Loucy (cell line): ENCODE measurements around the gene RHOJ.

Experiments
- H2AFZ ChIP-seq: fragments of 200-600 bp; sonication (generic); 2 replicates; pipeline ENCODE4 v1.6.0; 2016; ENCODE audit warnings: antibody characterized with exemption, mild to moderate bottlenecking, low read length, moderate library complexity
- H3F3A ChIP-seq: fragments of 200-600 bp; 2 replicates; pipeline ENCODE4 v1.6.0; 2016; ENCODE audit warnings: antibody characterized with exemption, low read depth, mild to moderate bottlenecking
- H3K27me3 ChIP-seq: fragments of 200-600 bp; sonication (generic); 2 replicates; pipeline ENCODE4 v1.6.1; 2014; ENCODE audit warnings: low read length, mild to moderate bottlenecking; ENCODE audit not compliant: insufficient read depth, poor library complexity, severe bottlenecking
- H3K36me3 ChIP-seq: fragments of 200-600 bp; sonication (generic); 2 replicates; pipeline ENCODE4 v1.6.1; 2016; ENCODE audit warnings: low read length; ENCODE audit not compliant: insufficient read depth
- H3K4me1 ChIP-seq: fragments of 200-600 bp; sonication (generic); 2 replicates; pipeline ENCODE4 v1.5.1; 2014; ENCODE audit warnings: low read length, mild to moderate bottlenecking; ENCODE audit not compliant: insufficient read depth, poor library complexity, severe bottlenecking
- H3K4me2 ChIP-seq: fragments of 200-600 bp; sonication (generic); 2 replicates; pipeline ENCODE4 v1.6.0; 2014; ENCODE audit warnings: antibody characterized with exemption, low read length, low read depth, mild to moderate bottlenecking; ENCODE audit not compliant: poor library complexity, severe bottlenecking
- H3K4me3 ChIP-seq: fragments of 200-600 bp; sonication (generic); 2 replicates; pipeline ENCODE4 v1.5.1; 2014; ENCODE audit warnings: low read length, mild to moderate bottlenecking, mixed read lengths; ENCODE audit not compliant: poor library complexity, severe bottlenecking
- H3K79me2 ChIP-seq: fragments of 200-600 bp; sonication (generic); 2 replicates; pipeline ENCODE4 v1.6.1; 2014; ENCODE audit warnings: low read length; ENCODE audit not compliant: insufficient read depth
- H3K9ac ChIP-seq: fragments of 200-600 bp; sonication (generic); 2 replicates; pipeline ENCODE4 v1.6.0; 2014; ENCODE audit warnings: mild to moderate bottlenecking, low read depth, low read length, moderate library complexity; ENCODE audit not compliant: poor library complexity, severe bottlenecking
- H3K9me2 ChIP-seq: fragments of 200-600 bp; sonication (generic); replicated peaks from 2 replicates; pipeline ENCODE4 v1.6.1; 2016; ENCODE audit warnings: low read depth, low read length, mixed read lengths
- H3K9me3 ChIP-seq: fragments of 200-600 bp; sonication (generic); 2 replicates; pipeline ENCODE4 v1.6.1; 2014; ENCODE audit warnings: mild to moderate bottlenecking, antibody characterized with exemption, low read length, low read depth; ENCODE audit not compliant: insufficient read depth
- H4K20me1 ChIP-seq: fragments of 200-600 bp; sonication (generic); 2 replicates; pipeline ENCODE4 v1.6.0; 2014; ENCODE audit warnings: antibody characterized with exemption, low read length, mild to moderate bottlenecking; ENCODE audit not compliant: insufficient read depth, poor library complexity, severe bottlenecking
- EZH2phosphoT487 ChIP-seq: fragments of 200-600 bp; IDR thresholded peaks from 2 replicates; pipeline ENCODE4 v1.6.1; 2018; ENCODE audit warnings: antibody characterized with exemption, mild to moderate bottlenecking, moderate library complexity, borderline replicate concordance
- TF ChIP-seq, protein P1 (sequence below): fragments of 200-600 bp; sonication (generic); conservative IDR thresholded peaks from 2 replicates; pipeline ENCODE4 v1.5.1; 2014; ENCODE audit warnings: mild to moderate bottlenecking, antibody characterized with exemption, low read length

Gene RHOJ

DNA sequence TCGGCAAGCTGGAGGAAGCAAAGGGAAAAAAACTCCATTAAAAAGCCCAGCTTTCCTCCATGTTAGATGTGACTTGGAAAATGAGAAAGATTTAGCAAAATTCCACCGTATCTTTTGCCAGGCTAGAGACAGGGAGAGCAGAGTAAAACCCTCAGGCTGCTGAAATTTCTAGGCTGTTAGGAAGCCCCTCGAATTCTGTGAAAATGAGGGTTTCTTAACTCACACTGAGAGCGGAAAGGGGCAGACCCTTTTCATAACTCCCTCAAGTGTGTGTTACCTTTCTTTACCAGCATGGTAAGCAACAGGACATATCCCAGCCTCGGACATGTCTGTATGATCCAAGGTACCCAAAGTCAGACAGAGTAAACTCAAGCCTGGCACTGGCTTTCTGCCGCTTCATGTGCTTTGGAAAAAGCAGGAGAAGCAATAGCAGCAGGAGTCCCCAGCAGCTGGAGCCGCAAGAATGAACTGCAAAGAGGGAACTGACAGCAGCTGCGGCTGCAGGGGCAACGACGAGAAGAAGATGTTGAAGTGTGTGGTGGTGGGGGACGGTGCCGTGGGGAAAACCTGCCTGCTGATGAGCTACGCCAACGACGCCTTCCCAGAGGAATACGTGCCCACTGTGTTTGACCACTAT is at the start of gene RHOJ:
TSS of gene RHOJ (plus strand) at position 37 of the 637 bp plus-strand sequence. CDS start at position 464, 427 bp downstream.
- H3K4me3 ChIP-seq, result no peak within 1 kb of the TSS
- no peaks in the 10 kb centered on the region for H4K20me1 ChIP-seq
- no peaks in the 10 kb centered on the region for H3K79me2 ChIP-seq
- no peak within 1 kb of the TSS for H3K9ac ChIP-seq
- TF ChIP-seq, protein P1, sequence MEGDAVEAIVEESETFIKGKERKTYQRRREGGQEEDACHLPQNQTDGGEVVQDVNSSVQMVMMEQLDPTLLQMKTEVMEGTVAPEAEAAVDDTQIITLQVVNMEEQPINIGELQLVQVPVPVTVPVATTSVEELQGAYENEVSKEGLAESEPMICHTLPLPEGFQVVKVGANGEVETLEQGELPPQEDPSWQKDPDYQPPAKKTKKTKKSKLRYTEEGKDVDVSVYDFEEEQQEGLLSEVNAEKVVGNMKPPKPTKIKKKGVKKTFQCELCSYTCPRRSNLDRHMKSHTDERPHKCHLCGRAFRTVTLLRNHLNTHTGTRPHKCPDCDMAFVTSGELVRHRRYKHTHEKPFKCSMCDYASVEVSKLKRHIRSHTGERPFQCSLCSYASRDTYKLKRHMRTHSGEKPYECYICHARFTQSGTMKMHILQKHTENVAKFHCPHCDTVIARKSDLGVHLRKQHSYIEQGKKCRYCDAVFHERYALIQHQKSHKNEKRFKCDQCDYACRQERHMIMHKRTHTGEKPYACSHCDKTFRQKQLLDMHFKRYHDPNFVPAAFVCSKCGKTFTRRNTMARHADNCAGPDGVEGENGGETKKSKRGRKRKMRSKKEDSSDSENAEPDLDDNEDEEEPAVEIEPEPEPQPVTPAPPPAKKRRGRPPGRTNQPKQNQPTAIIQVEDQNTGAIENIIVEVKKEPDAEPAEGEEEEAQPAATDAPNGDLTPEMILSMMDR, result no peak
- no peak for TF ChIP-seq EZH2phosphoT487
- H3K27me3 ChIP-seq, result no peaks in the 10 kb centered on the region
- no peak within 1 kb of the TSS for H3K4me2 ChIP-seq
- no peaks in the 10 kb centered on the region for H3K4me1 ChIP-seq
- no peaks in the 10 kb centered on the region for H3K36me3 ChIP-seq
- no peaks in the 10 kb centered on the region for H3F3A ChIP-seq
- H2AFZ ChIP-seq, result peak within 1 kb of the TSS; percentile 54; the same call in 1 of the 2 replicates
- no peaks in the 10 kb centered on the region for H3K9me3 ChIP-seq
- no peaks in the 10 kb centered on the region for H3K9me2 ChIP-seq

DNA sequence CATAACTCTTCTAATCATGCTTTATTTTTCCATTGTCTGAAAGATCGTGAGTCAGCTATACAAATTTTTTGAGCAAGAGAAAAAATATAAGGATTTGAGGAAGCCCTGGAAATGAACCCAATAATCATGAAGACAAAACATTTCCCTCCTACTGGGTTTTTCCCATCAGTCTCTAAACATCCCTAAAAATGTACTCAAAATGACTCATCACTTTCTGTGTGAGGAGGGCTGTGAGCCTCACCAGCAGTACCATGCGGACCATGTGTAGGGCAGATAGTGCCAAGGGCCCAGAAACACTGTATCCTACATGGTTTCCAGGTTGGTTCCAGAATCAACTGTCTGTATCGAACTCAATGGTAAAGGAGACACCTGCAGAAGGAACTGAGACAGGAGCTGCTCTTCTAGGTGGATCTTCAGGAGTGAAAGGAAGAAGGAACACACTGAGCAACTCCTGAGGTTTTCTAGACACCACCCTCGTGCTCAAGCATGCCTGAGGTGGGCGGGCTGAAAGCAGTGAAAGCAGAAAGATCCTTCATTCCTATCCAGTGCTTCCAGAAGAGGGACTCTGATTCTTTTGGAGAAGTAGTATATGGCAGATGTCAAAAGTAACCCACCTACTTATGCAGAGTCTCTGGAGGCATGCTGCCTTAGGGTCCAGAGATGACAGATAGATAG is 48.6 kb upstream of the RHOJ start:
- no peak overlapping the region for H2AFZ ChIP-seq
- H3K9me3 ChIP-seq, result no peaks in the 10 kb centered on the region
- no peak overlapping the region for H3K4me3 ChIP-seq
- H3K36me3 ChIP-seq, result no peaks in the 10 kb centered on the region
- H3K27me3 ChIP-seq, result no peaks in the 10 kb centered on the region
- H3K9ac ChIP-seq, result no peak overlapping the region
- no peaks in the 10 kb centered on the region for H3K4me1 ChIP-seq
- TF ChIP-seq EZH2phosphoT487, result no peak
- TF ChIP-seq, protein P1, result no peak
- H3F3A ChIP-seq, result no peaks in the 10 kb centered on the region
- no peaks in the 10 kb centered on the region for H3K79me2 ChIP-seq
- no peaks in the 10 kb centered on the region for H3K9me2 ChIP-seq
- H4K20me1 ChIP-seq, result no peaks in the 10 kb centered on the region
- no peak overlapping the region for H3K4me2 ChIP-seq

DNA sequence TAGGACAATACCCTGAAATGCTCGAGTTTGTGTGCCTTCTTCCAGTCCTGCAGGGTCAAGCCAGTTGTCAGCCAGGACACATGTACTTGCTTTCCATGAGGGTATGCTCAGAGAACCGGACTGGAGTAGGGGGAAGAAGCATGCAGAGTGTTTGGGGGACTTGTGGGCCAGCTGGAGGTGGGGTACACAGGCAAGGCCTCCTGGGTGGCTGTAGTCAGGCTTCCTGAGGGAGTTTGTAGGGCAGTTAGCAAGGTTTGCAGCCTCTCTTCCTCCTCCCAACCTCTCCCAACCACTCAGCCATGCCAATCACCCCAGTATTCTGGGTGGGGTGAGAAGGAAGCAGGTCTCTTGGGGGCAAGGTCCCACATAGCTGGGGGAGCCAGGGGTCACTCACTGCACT is 47.0 kb upstream of the RHOJ start:
- H3K9ac ChIP-seq, result no peak overlapping the region
- no peaks in the 10 kb centered on the region for H3K36me3 ChIP-seq
- H3K4me1 ChIP-seq, result no peaks in the 10 kb centered on the region
- no peak overlapping the region for H3K4me3 ChIP-seq
- H3F3A ChIP-seq, result no peaks in the 10 kb centered on the region
- no peaks in the 10 kb centered on the region for H3K9me2 ChIP-seq
- TF ChIP-seq EZH2phosphoT487, result no peak
- TF ChIP-seq, protein P1, result no peak
- H3K79me2 ChIP-seq, result no peaks in the 10 kb centered on the region
- no peak overlapping the region for H3K4me2 ChIP-seq
- H4K20me1 ChIP-seq, result no peaks in the 10 kb centered on the region
- no peak overlapping the region for H2AFZ ChIP-seq
- H3K27me3 ChIP-seq, result no peaks in the 10 kb centered on the region
- no peaks in the 10 kb centered on the region for H3K9me3 ChIP-seq
